GM18517 (cell line): Measurements from ENCODE around the gene MRTFB.
"Not testable (repeated sequence)": the region's sequence is repeated elsewhere in the genome, so short reads cannot be mapped to it uniquely, and the experiment has no call there.

ENCODE experiments used
- ATAC-seq: cut with Tn5 transposase; IDR thresholded peaks from one replicate; pipeline ENCODE4 v1.9.1; 2021; ENCODE audit warnings: mild to moderate bottlenecking, moderate library complexity; ENCODE audit not compliant: unreplicated experiment

The MRTFB gene

DNA sequence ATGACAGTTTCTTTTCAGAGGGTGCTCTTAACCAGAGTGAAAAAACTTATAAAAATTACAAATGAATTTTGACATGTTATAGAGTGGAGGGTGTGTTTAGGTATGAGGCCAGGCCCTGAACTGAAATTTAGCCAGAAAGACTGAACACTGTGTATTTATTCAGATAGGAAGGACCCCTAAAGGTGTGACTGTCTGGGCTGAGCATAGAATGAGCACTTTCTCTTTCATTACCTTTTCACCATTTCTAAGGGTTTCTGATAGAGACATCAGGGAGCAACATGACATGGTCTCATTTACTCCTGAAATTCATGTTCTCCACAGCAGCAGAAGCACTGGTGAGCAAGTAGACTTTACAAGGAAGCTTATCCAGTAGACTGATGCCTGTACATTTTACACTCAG is 32.9 kb downstream of the MRTFB start:
- ATAC-seq = no peak

GRCh38 chr16:14105760-14106375 is 34.7 kb downstream of the MRTFB start:
- no peak for ATAC-seq

DNA sequence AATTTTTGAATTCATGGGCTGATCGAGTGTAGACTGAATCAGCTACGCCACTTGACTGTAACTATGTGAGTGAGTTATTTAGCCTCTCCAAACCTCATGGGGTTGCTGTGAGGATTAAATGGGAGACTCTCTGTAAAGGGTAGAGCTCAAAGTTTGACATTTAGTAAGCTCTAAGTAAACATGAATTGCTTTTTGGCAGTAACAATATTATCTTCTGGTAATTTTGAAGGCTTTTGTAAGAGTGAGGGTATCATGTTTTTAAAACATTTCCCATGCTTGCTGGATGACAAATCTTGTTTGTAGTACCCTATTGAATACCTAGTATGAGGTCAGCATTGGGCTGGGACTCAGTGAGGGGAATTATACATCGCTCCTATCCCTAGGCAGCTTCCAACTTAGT is 35.3 kb downstream of the MRTFB start:
- no peak for ATAC-seq

DNA sequence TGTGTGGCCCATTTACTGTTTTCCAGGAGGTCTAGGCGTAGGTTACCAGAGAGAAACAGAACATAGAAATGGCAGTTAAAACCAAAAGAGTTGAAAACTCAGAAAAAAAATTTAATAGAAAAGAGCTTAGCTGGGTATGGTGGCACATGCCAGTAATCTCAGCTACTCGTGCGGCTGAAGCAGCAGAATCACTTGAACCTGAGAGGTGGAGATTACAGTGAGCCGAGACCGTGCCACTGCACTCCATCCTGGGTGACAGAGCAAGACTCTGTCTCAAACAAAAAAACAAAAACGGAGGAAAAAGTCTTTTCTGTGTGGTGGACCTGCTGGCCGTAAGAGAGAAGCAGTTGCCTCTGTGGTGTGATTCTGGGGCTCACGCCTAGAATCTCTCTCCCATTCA is 35.8 kb downstream of the MRTFB start:
- no peak for ATAC-seq

- ATAC-seq = no peak
These were observed 38.1 kb downstream of the MRTFB start for GRCh38 chr16:14109077-14109775.

- no peak for ATAC-seq
These were observed 38.9 kb downstream of the MRTFB start for GRCh38 chr16:14109782-14110727.

DNA sequence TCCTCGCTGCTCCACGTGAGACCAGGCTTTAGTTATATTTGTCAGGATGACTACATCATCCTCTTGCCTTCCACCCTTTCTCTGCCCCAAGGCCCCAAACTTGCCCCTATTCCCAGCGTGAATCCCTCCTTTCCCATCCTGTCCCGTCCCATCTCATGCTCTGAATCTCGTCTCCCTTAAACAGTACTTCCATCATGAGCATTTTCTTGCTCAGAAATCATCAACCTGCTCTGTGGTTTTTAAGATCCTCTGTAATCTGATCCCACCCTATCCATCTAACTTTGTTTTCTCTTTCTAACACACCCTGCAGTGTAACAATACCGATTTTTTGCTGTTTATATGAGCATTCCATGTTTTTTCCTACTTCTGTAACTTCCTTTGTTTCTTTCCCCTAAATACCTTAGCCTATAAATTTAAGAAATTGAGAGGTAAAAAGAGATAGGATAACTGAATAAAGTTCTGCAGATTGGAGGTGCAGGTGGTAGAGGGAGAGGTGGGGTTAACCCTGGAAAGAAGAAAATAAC is 39.7 kb downstream of the MRTFB start:
- ATAC-seq = no peak

DNA sequence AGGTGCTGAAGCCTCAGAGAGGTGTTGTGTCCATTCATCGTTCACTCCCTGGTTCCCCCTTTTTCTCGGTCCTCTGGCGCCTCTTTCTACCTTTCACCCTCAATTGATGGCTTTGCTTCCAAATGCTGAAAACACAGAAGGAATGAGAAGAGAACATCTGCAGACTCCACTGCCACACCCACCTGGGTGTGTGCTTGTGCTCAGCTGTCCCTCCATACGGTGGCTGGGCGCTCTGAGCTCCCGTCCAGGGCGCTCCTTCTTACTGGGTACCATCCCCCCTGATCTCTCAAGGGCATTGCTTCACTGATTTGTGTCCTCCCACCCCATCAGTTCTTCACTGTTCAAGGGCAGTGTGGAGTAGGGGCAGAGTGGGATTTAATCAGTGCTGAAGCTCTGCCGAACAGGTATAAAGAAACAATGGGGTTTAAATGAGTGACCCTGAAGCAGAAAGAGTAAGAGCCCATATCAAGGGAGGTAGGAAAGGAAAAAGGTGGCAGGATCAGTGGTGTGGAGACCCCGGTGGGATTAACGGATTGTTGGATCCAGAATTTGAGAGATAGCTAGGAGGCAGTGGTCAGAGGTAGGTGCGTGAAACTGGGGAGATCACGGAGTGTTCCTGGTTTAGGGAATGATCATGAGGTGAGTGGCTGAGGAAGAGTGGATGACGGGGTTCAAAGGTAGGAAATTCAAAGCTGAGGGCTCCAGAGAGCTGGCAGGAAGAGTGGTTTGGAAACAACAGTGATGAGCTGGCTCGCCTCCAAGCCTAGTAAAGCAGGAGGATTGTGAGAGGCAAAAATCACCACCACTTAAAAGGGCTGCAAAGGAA is 40.8 kb downstream of the MRTFB start:
- ATAC-seq = no peak

DNA sequence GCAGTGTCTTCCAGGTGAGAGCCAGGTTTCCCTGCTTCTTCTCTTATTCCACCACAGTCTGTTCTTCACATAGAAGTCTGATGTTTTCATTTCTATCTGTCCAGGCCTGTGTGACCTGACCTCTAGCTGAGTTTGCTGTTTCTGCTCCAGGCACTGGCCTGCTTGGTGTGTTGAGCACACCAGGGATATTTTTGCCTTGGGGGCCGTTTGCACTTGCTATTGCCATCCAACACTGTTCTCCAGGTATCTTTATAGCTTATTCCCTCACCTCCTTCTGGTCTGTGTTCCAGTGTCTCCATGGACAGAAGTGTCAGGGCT is 41.4 kb downstream of the MRTFB start:
- ATAC-seq = no peak

DNA sequence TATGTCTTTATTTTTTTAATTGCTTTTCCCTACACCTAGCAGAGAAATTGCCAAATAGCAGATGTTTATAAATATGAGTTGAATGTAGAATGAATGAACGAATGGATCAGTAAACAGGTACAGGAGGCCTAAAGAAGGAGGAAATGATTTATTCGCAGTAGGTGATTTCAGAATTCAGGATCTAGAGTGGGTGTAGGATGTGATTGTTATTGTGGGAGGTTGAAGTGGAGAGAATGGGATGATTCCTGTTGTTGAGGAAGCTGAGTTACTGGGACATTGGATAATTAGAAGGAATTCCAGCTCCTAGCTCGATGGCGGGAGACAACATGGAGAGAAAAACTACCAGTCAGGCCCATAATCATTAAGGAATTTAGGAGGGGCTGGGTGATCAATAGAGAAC is 42.2 kb downstream of the MRTFB start:
- ATAC-seq = no peak

DNA sequence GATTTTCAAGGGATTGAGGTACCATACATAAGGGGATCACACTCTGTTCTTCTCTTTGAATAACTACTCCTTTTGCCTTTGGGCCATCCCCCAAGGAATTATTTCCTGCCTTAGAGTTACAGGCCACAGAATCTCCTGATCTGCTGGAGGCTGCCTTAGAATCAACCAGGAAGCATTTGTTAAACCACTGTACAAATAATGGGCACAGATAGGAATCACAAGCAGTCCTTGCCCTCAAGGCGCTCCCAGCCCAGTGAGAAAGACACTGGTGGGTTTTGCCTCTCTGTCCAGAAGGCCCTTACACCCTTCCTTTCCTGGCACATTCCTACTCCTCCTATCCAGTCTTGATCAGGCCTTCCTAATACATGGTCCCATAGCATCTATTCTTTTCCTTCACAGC is 45.9 kb downstream of the MRTFB start:
- ATAC-seq = no peak

DNA sequence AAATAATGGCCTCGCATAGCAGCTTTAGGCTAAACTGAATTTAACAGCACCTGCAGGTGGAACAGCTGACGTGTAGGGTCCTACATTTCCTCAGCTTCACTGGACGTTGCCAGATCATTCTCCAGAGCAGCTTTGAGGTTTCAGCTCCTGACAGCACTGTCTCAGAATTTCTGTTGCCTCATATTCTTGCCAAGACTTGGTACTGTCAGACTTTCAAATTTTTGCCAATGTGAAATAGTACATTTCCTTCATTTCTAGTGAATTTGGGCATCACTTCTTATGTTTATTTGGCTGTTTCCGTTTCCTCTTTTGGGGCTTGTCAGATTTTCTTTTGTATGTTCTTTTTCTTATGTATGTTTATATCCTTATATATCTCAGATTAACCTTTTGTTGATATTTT is 48.7 kb downstream of the MRTFB start:
- ATAC-seq = no peak

- ATAC-seq = no peak
These were observed 49.2 kb downstream of the MRTFB start for GRCh38 chr16:14120335-14120734.

GRCh38 chr16:14121142-14121541 is 50.0 kb downstream of the MRTFB start:
- ATAC-seq = no peak

- ATAC-seq = no peak
These were observed 50.8 kb downstream of the MRTFB start for GRCh38 chr16:14121872-14122271.

DNA sequence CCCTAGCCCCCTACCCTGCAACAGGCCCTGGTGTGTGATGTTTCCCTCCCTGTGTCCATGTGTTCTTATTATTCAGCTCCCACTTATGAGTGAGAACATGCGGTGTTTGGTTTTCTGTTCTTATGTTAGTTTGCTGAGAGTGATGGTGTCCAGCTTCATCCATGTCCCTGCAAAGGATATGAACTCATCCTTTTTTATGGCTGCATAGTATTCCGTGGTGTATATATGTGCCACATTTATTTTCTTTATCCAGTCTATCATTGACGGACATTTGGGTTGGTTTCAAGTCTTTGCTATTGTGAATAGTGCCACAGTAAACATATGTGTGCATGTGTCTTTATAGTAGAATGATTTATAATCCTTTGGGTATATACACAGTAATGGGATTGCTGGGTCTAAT is 51.3 kb downstream of the MRTFB start:
- ATAC-seq = not testable (repeated sequence)

DNA sequence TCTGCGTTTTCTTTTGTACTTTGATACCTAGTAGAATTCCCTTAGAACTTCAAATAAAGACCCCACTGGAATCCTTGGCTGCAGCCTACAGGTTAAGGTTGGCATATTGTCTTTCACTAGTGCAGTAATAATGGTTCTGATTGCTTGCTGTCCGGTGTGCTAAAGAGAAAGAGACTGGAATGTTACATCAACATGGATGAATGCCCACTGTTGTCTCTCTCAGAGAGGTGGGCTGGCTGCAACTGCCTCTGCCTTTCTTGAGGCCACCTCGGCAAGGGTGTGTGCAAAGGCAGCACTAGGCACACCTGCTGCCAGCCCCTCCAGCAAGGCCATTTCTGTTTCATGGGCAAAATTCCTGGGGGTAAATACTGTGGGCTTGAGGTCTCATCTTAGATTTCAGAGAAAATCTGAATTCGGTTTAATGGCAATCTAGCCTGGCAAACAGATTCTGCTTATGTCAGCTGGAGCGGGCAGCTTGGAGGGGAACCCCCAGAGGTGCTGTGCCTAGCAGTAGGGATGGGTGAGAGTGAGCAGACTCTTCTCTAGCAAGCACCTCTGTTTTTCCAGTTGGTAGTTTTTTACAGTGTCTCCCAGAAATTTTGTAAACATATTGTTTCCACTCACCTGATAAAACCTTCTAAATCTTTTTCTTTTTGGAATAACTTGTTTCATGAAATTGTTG is 54.0 kb downstream of the MRTFB start:
- no peak for ATAC-seq

- ATAC-seq = no peak
These were observed 54.6 kb downstream of the MRTFB start for GRCh38 chr16:14125708-14126107.

DNA sequence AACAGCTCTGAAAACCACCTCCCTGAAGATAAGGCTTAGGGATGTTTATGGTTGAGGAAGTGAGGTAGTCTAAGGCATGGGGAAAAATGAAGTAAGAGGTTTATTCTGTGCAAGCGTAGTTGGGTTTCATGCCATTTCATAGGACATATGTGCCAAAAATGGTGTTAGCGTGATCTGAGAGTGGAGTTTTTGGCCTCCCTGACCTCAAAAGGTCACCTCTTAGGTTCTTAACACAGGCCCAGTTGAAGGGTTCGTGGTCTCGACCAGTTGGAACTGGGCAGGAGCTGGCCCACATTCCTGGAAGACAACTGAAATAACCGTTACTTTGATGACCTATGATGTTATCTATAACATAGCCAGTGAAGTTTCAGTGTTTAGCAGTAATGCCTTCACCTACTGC is 57.0 kb downstream of the MRTFB start:
- no peak for ATAC-seq

- ATAC-seq = no peak
These were observed 58.4 kb downstream of the MRTFB start for GRCh38 chr16:14129502-14129901.
